GM19099 (cell line): ENCODE data around the gene TRABD2A.

Experiments
- POLR2A ChIP-seq: IDR thresholded peaks from 3 replicates; pipeline ENCODE4 v1.6.1; 2011; ENCODE audit warnings: low read depth; ENCODE audit not compliant: insufficient read length; ENCODE audit errors: extremely low read depth

TRABD2A gene

GRCh38 chr2:84827978-84828575 lies 52.8 kb downstream of the TRABD2A start:
- TF ChIP-seq POLR2A: no peak

GRCh38 chr2:84823788-84824187 lies 57.1 kb downstream of the TRABD2A start:
- TF ChIP-seq POLR2A: no peak

- no peak for TF ChIP-seq POLR2A
Measured at GRCh38 chr2:84823229-84823628, 57.7 kb downstream of the TRABD2A start.

GRCh38 chr2:84821806-84822205 lies 59.1 kb downstream of the TRABD2A start:
- no peak for TF ChIP-seq POLR2A

- TF ChIP-seq POLR2A: no peak
Measured at GRCh38 chr2:84817239-84817655, 63.6 kb downstream of the TRABD2A start.

GRCh38 chr2:84816426-84817026 lies 64.4 kb downstream of the TRABD2A start:
- no peak for TF ChIP-seq POLR2A

- TF ChIP-seq POLR2A: no peak
Measured at GRCh38 chr2:84815146-84815545, 65.7 kb downstream of the TRABD2A start.

- TF ChIP-seq POLR2A: no peak
Measured at GRCh38 chr2:84811839-84812431, 68.9 kb downstream of the TRABD2A start.

GRCh38 chr2:84808279-84808678 lies 72.6 kb downstream of the TRABD2A start:
- TF ChIP-seq POLR2A: no peak

- TF ChIP-seq POLR2A: no peak
Measured at GRCh38 chr2:84807063-84807485, 73.8 kb downstream of the TRABD2A start.

- no peak for TF ChIP-seq POLR2A
Measured at GRCh38 chr2:84805250-84805958, 75.5 kb downstream of the TRABD2A start.

- TF ChIP-seq POLR2A: no peak
Measured at GRCh38 chr2:84801811-84802210, 79.1 kb downstream of the TRABD2A start.

GRCh38 chr2:84800194-84800805 lies 80.6 kb downstream of the TRABD2A start:
- TF ChIP-seq POLR2A: no peak

- no peak for TF ChIP-seq POLR2A
Measured at GRCh38 chr2:84799772-84800171, 81.1 kb downstream of the TRABD2A start.

GRCh38 chr2:84797271-84797670 lies 83.6 kb downstream of the TRABD2A start:
- TF ChIP-seq POLR2A: no peak
